ENCODE measurements around the gene DCXR.

The DCXR gene

DNA sequence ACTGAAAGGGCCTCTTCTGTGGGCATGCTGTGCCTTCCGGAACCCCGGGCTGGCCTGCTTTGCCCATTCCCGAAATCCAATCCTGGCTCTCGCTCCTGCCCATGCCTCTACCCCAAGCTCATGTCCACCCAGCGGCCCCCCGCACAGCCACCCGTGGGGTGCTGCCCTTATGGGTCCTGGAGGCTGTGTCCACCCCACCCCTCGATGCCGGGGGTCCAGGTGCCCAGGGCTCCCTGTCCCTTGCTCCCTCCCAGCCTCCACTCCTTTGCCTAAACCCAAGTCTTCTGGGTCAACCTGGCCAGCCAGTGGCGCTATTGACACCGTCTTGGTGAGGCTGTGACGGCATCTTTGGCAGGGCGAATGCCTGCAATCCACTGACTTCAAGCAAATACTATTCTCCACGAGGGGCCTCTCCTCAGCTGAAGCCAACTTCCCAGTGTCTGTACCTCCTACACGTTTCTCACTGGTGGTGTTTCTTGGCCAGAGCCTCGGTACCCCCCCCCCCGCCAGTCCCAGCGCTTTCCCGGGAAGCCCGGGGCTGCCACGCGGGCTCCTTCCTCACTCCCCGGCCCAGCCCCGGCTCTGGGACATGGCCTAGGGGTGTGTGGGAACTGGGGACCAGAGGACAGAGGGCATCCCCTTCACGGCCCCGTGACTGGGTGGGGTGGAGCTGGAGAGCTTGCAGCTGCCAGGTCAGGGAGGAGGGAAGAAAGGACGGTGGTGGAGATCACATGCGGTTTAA is 40.3 kb upstream of the DCXR start:
- peaks cover 12 to 54% of the 10 kb centered on the region in 2 experiments for H3K36me3 ChIP-seq (ENCODE audit: control insufficient read depth in 2 of 2, insufficient read depth in 1 of 2, low read length in 2 of 2)

GRCh38 chr17:82076785-82077591 is 39.5 kb upstream of the DCXR start:
- TF ChIP-seq ZNF302 (tag by site-specific recombination; IDR thresholded peaks at IDR 0.05; ENCODE audit: low read depth) (no peak), GLIS2 (tag by site-specific recombination; IDR thresholded peaks at IDR 0.05) (0 out of 2 replicates have a peak, but pooled peaks have one; percentile 8)
- ChIA-PET POLR2A (interaction anchor here (0.9 to 3.1 kb wide), 9 partner anchors 10 to 54 kb away, joined by 3 to 15 read pairs (median 6); partner anchors contain the start of genes CENPX, DUS1L and LRRC45), CTCF (interaction anchor here (0.6 to 2.2 kb wide), 3 partner anchors 16 to 47 kb away, joined by 3 to 13 read pairs (median 5); no protein-coding TSS in a partner anchor)
- H3K4me1 ChIP-seq (ENCODE audit: control insufficient read depth, insufficient read depth, low read length), result no peaks in the 10 kb centered on the region
- H3K9me3 ChIP-seq (ENCODE audit: control insufficient read depth, insufficient read depth, low read depth, low read length), result no peaks in the 10 kb centered on the region
- peaks cover 12 to 46% of the 10 kb centered on the region in 2 experiments for H3K36me3 ChIP-seq (ENCODE audit: control insufficient read depth in 2 of 2, insufficient read depth in 1 of 2, low read length in 2 of 2)
- no peak overlapping the region for H3K27ac ChIP-seq (ENCODE audit: extremely low read depth, low read depth, low read length)
- H3K4me3 ChIP-seq (ENCODE audit: low read depth, low read length), result no peak overlapping the region

More for the DNA sequence above, 40.3 kb upstream of the DCXR start:
- Histone ChIP-seq H3K9me3 (ENCODE audit: control insufficient read depth, insufficient read depth, low read depth, low read length) (no peaks in the 10 kb centered on the region), H3K4me3 (ENCODE audit: low read depth, low read length) (no peak overlapping the region), H3K27ac (ENCODE audit: extremely low read depth, low read depth, low read length) (peak overlapping the region; percentile 11; the same call in 1 of the 2 replicates), H3K4me1 (ENCODE audit: control insufficient read depth, insufficient read depth, low read length) (no peaks in the 10 kb centered on the region)
- TF ChIP-seq GLIS1 (tag by site-specific recombination; IDR thresholded peaks at IDR 0.05) (peak; percentile 24; the same call in 1 of the 2 replicates), GLIS2 (tag by site-specific recombination; IDR thresholded peaks at IDR 0.05) (0 out of 2 replicates have a peak, but pooled peaks have one; percentile 39), ZNF202 (tag by site-specific recombination; IDR thresholded peaks at IDR 0.05; ENCODE audit: borderline replicate concordance) (no peak), ZNF292 (tag by site-specific recombination; IDR thresholded peaks at IDR 0.05; ENCODE audit: borderline replicate concordance, low read depth) (no peak), ZNF510 (tag by site-specific recombination; IDR thresholded peaks at IDR 0.05; ENCODE audit: insufficient replicate concordance) (no peak)
- TF ChIP-seq, protein P1, sequence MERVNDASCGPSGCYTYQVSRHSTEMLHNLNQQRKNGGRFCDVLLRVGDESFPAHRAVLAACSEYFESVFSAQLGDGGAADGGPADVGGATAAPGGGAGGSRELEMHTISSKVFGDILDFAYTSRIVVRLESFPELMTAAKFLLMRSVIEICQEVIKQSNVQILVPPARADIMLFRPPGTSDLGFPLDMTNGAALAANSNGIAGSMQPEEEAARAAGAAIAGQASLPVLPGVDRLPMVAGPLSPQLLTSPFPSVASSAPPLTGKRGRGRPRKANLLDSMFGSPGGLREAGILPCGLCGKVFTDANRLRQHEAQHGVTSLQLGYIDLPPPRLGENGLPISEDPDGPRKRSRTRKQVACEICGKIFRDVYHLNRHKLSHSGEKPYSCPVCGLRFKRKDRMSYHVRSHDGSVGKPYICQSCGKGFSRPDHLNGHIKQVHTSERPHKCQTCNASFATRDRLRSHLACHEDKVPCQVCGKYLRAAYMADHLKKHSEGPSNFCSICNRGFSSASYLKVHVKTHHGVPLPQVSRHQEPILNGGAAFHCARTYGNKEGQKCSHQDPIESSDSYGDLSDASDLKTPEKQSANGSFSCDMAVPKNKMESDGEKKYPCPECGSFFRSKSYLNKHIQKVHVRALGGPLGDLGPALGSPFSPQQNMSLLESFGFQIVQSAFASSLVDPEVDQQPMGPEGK (tag by site-specific recombination; IDR thresholded peaks at IDR 0.05), result peak; percentile 31; the same call in 1 of the 2 replicates
- TF ChIP-seq, protein P2, sequence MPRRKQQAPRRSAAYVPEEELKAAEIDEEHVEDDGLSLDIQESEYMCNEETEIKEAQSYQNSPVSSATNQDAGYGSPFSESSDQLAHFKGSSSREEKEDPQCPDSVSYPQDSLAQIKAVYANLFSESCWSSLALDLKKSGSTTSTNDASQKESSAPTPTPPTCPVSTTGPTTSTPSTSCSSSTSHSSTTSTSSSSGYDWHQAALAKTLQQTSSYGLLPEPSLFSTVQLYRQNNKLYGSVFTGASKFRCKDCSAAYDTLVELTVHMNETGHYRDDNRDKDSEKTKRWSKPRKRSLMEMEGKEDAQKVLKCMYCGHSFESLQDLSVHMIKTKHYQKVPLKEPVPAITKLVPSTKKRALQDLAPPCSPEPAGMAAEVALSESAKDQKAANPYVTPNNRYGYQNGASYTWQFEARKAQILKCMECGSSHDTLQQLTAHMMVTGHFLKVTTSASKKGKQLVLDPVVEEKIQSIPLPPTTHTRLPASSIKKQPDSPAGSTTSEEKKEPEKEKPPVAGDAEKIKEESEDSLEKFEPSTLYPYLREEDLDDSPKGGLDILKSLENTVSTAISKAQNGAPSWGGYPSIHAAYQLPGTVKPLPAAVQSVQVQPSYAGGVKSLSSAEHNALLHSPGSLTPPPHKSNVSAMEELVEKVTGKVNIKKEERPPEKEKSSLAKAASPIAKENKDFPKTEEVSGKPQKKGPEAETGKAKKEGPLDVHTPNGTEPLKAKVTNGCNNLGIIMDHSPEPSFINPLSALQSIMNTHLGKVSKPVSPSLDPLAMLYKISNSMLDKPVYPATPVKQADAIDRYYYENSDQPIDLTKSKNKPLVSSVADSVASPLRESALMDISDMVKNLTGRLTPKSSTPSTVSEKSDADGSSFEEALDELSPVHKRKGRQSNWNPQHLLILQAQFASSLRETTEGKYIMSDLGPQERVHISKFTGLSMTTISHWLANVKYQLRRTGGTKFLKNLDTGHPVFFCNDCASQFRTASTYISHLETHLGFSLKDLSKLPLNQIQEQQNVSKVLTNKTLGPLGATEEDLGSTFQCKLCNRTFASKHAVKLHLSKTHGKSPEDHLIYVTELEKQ (tag by site-specific recombination; IDR thresholded peaks at IDR 0.05; ENCODE audit: borderline replicate concordance), result no peak
- ChIA-PET POLR2A (interaction anchor here (1.0 to 3.1 kb wide), 4 partner anchors 9 to 21 kb away, joined by 5 to 15 read pairs (median 9); partner anchors contain the start of gene DUS1L), CTCF (interaction anchor here (0.6 to 2.2 kb wide), 2 partner anchors 17 to 48 kb away, joined by 3 to 13 read pairs; no protein-coding TSS in a partner anchor)

GRCh38 chr17:82076018-82076784 is 38.7 kb upstream of the DCXR start:
- H3K4me3 ChIP-seq (ENCODE audit: low read depth, low read length), result no peak overlapping the region
- CTCF ChIA-PET, result interaction anchor here (0.9 to 2.2 kb wide), 3 partner anchors 10 to 46 kb away, joined by 5 to 13 read pairs (median 5); partner anchors contain the start of gene DUS1L
- TF ChIP-seq, protein P1 (tag by site-specific recombination; IDR thresholded peaks at IDR 0.05), result 0 out of 2 replicates have a peak, but pooled peaks have one; percentile 21
- no peak for TF ChIP-seq ZNF830 (tag by site-specific recombination; IDR thresholded peaks at IDR 0.05; ENCODE audit: low read depth)
- TF ChIP-seq YY2 (tag by site-specific recombination; IDR thresholded peaks at IDR 0.05), result no peak
- TF ChIP-seq TCF7L2 (IDR thresholded peaks at IDR 0.05; ENCODE audit: borderline replicate concordance, low read depth, low read length), result no peak
- no peak for TF ChIP-seq ZNF629 (tag by site-specific recombination; IDR thresholded peaks at IDR 0.05)
- TF ChIP-seq ZNF707 (tag by site-specific recombination; IDR thresholded peaks at IDR 0.05), result no peak
- TF ChIP-seq ZNF658 (tag by site-specific recombination; IDR thresholded peaks at IDR 0.05), result no peak
- TF ChIP-seq ZNF600 (tag by site-specific recombination; IDR thresholded peaks at IDR 0.05), result 0 out of 2 replicates have a peak, but pooled peaks have one; percentile 9
- no peak overlapping the region for H3K27ac ChIP-seq (ENCODE audit: extremely low read depth, low read depth, low read length)
- POLR2A ChIA-PET, result interaction anchor here (0.9 to 3.1 kb wide), 9 partner anchors 10 to 53 kb away, joined by 3 to 15 read pairs (median 6); partner anchors contain the start of genes CENPX, DUS1L and LRRC45
- no peaks in the 10 kb centered on the region for H3K4me1 ChIP-seq (ENCODE audit: control insufficient read depth, insufficient read depth, low read length)
- H3K9me3 ChIP-seq (ENCODE audit: control insufficient read depth, insufficient read depth, low read depth, low read length), result no peaks in the 10 kb centered on the region
- H3K36me3 ChIP-seq (ENCODE audit: control insufficient read depth in 2 of 2, insufficient read depth in 1 of 2, low read length in 2 of 2), result peaks cover 12 to 38% of the 10 kb centered on the region in 2 experiments
